ENCODE data around the gene RAPGEF1.

The RAPGEF1 gene

DNA sequence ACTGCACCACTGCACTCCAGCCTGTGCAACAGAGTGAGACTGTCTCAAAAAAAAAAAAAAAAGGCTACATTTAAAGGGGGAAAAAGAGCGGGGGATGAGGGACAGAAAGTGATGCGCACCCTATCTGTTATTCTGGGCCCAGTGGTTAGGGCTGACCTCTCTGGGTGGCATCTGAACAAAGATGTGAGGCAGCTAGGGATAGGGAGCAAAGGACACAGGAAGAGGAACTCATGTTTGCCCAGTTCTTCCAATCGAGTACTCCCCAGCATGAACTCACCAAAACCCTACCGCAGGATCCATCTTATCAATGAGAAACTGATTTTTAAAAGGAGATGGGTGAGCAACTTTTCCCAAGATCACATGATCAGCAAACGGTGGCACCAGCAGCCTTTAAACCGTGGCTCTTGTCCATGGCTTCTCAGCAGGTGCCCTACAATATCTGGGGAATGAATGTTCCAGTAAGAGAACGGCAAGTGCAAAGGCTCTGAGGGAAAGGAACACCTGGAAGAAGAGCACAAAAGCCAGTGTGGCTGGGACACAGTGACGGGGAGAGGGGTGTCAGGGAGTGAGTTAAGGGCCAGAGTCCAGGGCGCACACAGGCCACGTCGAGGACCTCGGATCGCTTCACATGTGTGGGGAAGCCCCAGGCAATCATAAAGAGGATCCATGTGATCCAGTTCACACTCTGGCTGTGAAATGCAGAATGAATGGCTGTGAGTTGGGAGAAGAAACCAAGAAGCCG lies 22.0 kb downstream of the RAPGEF1 start:
- peaks cover 96% of the 10 kb centered on the region for H3K79me2 ChIP-seq (ENCODE audit: insufficient read depth, low read length)
- H4K20me1 ChIP-seq (ENCODE audit: low read depth, low read length) = no peaks in the 10 kb centered on the region
- no peak overlapping the region for H3K4me3 ChIP-seq (ENCODE audit: insufficient read depth, low read length, poor library complexity, severe bottlenecking)
- TF ChIP-seq, protein P1, sequence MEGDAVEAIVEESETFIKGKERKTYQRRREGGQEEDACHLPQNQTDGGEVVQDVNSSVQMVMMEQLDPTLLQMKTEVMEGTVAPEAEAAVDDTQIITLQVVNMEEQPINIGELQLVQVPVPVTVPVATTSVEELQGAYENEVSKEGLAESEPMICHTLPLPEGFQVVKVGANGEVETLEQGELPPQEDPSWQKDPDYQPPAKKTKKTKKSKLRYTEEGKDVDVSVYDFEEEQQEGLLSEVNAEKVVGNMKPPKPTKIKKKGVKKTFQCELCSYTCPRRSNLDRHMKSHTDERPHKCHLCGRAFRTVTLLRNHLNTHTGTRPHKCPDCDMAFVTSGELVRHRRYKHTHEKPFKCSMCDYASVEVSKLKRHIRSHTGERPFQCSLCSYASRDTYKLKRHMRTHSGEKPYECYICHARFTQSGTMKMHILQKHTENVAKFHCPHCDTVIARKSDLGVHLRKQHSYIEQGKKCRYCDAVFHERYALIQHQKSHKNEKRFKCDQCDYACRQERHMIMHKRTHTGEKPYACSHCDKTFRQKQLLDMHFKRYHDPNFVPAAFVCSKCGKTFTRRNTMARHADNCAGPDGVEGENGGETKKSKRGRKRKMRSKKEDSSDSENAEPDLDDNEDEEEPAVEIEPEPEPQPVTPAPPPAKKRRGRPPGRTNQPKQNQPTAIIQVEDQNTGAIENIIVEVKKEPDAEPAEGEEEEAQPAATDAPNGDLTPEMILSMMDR (IDR thresholded peaks at IDR 0.05; ENCODE audit: insufficient read depth, low read length, poor library complexity, severe bottlenecking) = no peak
- no peak for TF ChIP-seq EZH2phosphoT487 (conservative IDR thresholded peaks at IDR 0.05; ENCODE audit: low read length)
- no peak overlapping the region for H3K9ac ChIP-seq (ENCODE audit: low read length)
- H3K36me3 ChIP-seq (ENCODE audit: low read length) = no peaks in the 10 kb centered on the region
- no peaks in the 10 kb centered on the region for H3K9me3 ChIP-seq (ENCODE audit: insufficient read depth, low read length)
- no peak overlapping the region for H2AFZ ChIP-seq (ENCODE audit: low read depth, low read length, severe bottlenecking)
- H3K27me3 ChIP-seq (ENCODE audit: low read length) = no peaks in the 10 kb centered on the region
- H3K27ac ChIP-seq (ENCODE audit: low read depth, low read length) = no peak overlapping the region
- no peak overlapping the region for H3K4me2 ChIP-seq (ENCODE audit: low read depth, low read length, poor library complexity, severe bottlenecking)
- H3K9me2 ChIP-seq (replicated peaks; ENCODE audit: insufficient read depth, low read length) = no peaks in the 10 kb centered on the region
- H3F3A ChIP-seq (ENCODE audit: insufficient read depth) = peaks cover 17% of the 10 kb centered on the region

- no peak overlapping the region for H3K27ac ChIP-seq (ENCODE audit: low read depth, low read length)
- H3K4me2 ChIP-seq (ENCODE audit: low read depth, low read length, poor library complexity, severe bottlenecking) = no peak overlapping the region
- H3K9me2 ChIP-seq (replicated peaks; ENCODE audit: insufficient read depth, low read length) = no peaks in the 10 kb centered on the region
- peaks cover 97% of the 10 kb centered on the region for H3K79me2 ChIP-seq (ENCODE audit: insufficient read depth, low read length)
- H3K9ac ChIP-seq (ENCODE audit: low read length) = no peak overlapping the region
- H3F3A ChIP-seq (ENCODE audit: insufficient read depth) = peaks cover 17% of the 10 kb centered on the region
- H3K4me3 ChIP-seq (ENCODE audit: insufficient read depth, low read length, poor library complexity, severe bottlenecking) = no peak overlapping the region
- no peaks in the 10 kb centered on the region for H3K36me3 ChIP-seq (ENCODE audit: low read length)
- no peaks in the 10 kb centered on the region for H3K27me3 ChIP-seq (ENCODE audit: low read length)
- no peaks in the 10 kb centered on the region for H3K9me3 ChIP-seq (ENCODE audit: insufficient read depth, low read length)
- no peaks in the 10 kb centered on the region for H4K20me1 ChIP-seq (ENCODE audit: low read depth, low read length)
- TF ChIP-seq EZH2phosphoT487 (conservative IDR thresholded peaks at IDR 0.05; ENCODE audit: low read length) = no peak
- TF ChIP-seq, protein P1 (IDR thresholded peaks at IDR 0.05; ENCODE audit: insufficient read depth, low read length, poor library complexity, severe bottlenecking) = no peak
- H2AFZ ChIP-seq (ENCODE audit: low read depth, low read length, severe bottlenecking) = no peak overlapping the region
These were observed 24.0 kb downstream of the RAPGEF1 start for GRCh38 chr9:131715906-131716305.

DNA sequence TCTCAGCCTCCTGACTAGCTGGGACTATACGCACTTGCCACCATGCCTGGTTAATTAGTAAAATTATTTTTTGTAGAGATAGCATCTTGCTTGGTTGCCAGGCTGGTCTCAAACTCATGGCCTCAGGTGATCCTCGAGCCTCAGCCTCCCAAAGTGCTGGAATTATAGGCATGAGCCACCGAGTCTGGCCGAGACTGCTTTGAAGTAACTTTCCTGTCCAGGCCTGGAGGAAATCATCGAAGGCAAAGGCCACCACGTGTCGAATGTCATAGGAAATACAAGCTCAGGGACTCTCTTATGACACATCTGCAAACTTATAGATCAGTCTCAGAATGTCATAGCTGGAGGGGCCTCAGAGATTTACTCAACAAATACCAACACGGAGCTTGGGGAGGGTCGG lies 25.1 kb downstream of the RAPGEF1 start:
- no peak overlapping the region for H3K4me2 ChIP-seq (ENCODE audit: low read depth, low read length, poor library complexity, severe bottlenecking)
- no peak overlapping the region for H3K9ac ChIP-seq (ENCODE audit: low read length)
- no peaks in the 10 kb centered on the region for H3K9me2 ChIP-seq (replicated peaks; ENCODE audit: insufficient read depth, low read length)
- H3K79me2 ChIP-seq (ENCODE audit: insufficient read depth, low read length) = peaks cover 96% of the 10 kb centered on the region
- no peaks in the 10 kb centered on the region for H3K9me3 ChIP-seq (ENCODE audit: insufficient read depth, low read length)
- H3K27ac ChIP-seq (ENCODE audit: low read depth, low read length) = no peak overlapping the region
- no peak for TF ChIP-seq EZH2phosphoT487 (conservative IDR thresholded peaks at IDR 0.05; ENCODE audit: low read length)
- H2AFZ ChIP-seq (ENCODE audit: low read depth, low read length, severe bottlenecking) = no peak overlapping the region
- H3F3A ChIP-seq (ENCODE audit: insufficient read depth) = peaks cover 9% of the 10 kb centered on the region
- no peaks in the 10 kb centered on the region for H4K20me1 ChIP-seq (ENCODE audit: low read depth, low read length)
- no peak overlapping the region for H3K4me3 ChIP-seq (ENCODE audit: insufficient read depth, low read length, poor library complexity, severe bottlenecking)
- H3K27me3 ChIP-seq (ENCODE audit: low read length) = no peaks in the 10 kb centered on the region
- H3K36me3 ChIP-seq (ENCODE audit: low read length) = no peaks in the 10 kb centered on the region

DNA sequence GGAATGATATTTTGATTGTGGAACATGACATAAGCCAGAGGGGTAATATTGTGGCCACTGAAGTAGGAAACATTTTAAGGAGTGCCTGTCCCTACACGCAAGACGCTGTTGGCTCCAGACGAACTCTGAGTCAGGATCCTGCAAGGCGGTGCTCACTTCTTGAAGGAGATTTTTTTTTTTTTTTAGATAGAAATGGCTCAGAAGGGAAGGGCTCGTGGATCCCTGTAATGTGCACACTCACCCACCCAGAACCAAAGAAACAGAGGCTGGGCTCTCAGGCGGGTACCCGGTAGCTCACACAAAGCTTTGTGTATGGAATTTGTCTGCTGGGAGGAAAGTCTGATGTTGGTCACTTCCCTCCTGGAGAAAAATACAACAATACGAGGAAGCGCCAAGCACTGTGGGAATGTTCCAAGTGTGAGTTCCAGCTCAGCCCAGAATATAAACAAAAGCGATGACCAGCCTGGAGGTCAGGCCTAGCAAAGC lies 25.7 kb downstream of the RAPGEF1 start:
- H3K4me2 ChIP-seq (ENCODE audit: low read depth, low read length, poor library complexity, severe bottlenecking) = no peak overlapping the region

More for the DNA sequence above, 25.7 kb downstream of the RAPGEF1 start:
- peaks cover 97% of the 10 kb centered on the region for H3K79me2 ChIP-seq (ENCODE audit: insufficient read depth, low read length)
- H3K9ac ChIP-seq (ENCODE audit: low read length) = no peak overlapping the region
- no peak overlapping the region for H3K4me3 ChIP-seq (ENCODE audit: insufficient read depth, low read length, poor library complexity, severe bottlenecking)
- no peak for TF ChIP-seq EZH2phosphoT487 (conservative IDR thresholded peaks at IDR 0.05; ENCODE audit: low read length)
- TF ChIP-seq, protein P1 (IDR thresholded peaks at IDR 0.05; ENCODE audit: insufficient read depth, low read length, poor library complexity, severe bottlenecking) = no peak
- H2AFZ ChIP-seq (ENCODE audit: low read depth, low read length, severe bottlenecking) = no peak overlapping the region
- H4K20me1 ChIP-seq (ENCODE audit: low read depth, low read length) = no peaks in the 10 kb centered on the region
- H3K9me2 ChIP-seq (replicated peaks; ENCODE audit: insufficient read depth, low read length) = no peaks in the 10 kb centered on the region
- H3K9me3 ChIP-seq (ENCODE audit: insufficient read depth, low read length) = no peaks in the 10 kb centered on the region
- H3K36me3 ChIP-seq (ENCODE audit: low read length) = no peaks in the 10 kb centered on the region
- H3K27ac ChIP-seq (ENCODE audit: low read depth, low read length) = no peak overlapping the region
- peaks cover 4% of the 10 kb centered on the region for H3F3A ChIP-seq (ENCODE audit: insufficient read depth)
- H3K27me3 ChIP-seq (ENCODE audit: low read length) = no peaks in the 10 kb centered on the region

Measured in SU-DHL-6 (cell line).